Measurements from ENCODE around the gene ZNF362.

ZNF362 gene

GRCh38 chr1:33256471-33257206 lies at the start of gene ZNF362:
ZNF362 (plus strand) TSS chr1:33256492; CDS start chr1:33270575, 14,083 bp downstream.
- peak; percentile 73 to 83 (median 77) for DNase-seq

- DNase-seq, result no peak
These were observed 44.3 kb upstream of the ZNF362 start for GRCh38 chr1:33211972-33212371.

GRCh38 chr1:33219886-33220661 lies 36.2 kb upstream of the ZNF362 start:
- peak; percentile 52 to 63 (median 60) for DNase-seq

- no peak for DNase-seq
These were observed 35.5 kb upstream of the ZNF362 start for GRCh38 chr1:33220676-33221384.

GRCh38 chr1:33221385-33221758 lies 34.9 kb upstream of the ZNF362 start:
- DNase-seq, result no peak

- no peak for DNase-seq
These were observed 33.9 kb upstream of the ZNF362 start for GRCh38 chr1:33222381-33222780.

- DNase-seq, result no peak
These were observed 32.1 kb upstream of the ZNF362 start for GRCh38 chr1:33224166-33224707.

- no peak for DNase-seq
These were observed 30.7 kb upstream of the ZNF362 start for GRCh38 chr1:33225586-33225985.

GRCh38 chr1:33228935-33229487 lies 27.3 kb upstream of the ZNF362 start:
- DNase-seq, result no peak

GRCh38 chr1:33231166-33231565 lies 25.1 kb upstream of the ZNF362 start:
- DNase-seq, result no peak

- DNase-seq, result no peak
These were observed 23.6 kb upstream of the ZNF362 start for GRCh38 chr1:33232716-33233115.

- DNase-seq, result no peak
These were observed 22.2 kb upstream of the ZNF362 start for GRCh38 chr1:33234131-33234530.

- DNase-seq, result no peak
These were observed 21.7 kb upstream of the ZNF362 start for GRCh38 chr1:33234588-33234990.

- no peak for DNase-seq
These were observed 20.8 kb upstream of the ZNF362 start for GRCh38 chr1:33235521-33235920.

- DNase-seq, result no peak
These were observed 19.8 kb upstream of the ZNF362 start for GRCh38 chr1:33236498-33236897.

- no peak for DNase-seq
These were observed 18.7 kb upstream of the ZNF362 start for GRCh38 chr1:33237579-33237978.

- peak in 1 of 3 donors; percentile 18 for DNase-seq
These were observed 18.0 kb upstream of the ZNF362 start for GRCh38 chr1:33238194-33238724.

- peak; percentile 37 to 61 (median 55) for DNase-seq
These were observed 16.9 kb upstream of the ZNF362 start for GRCh38 chr1:33239410-33239809.

- no peak for DNase-seq
These were observed 14.4 kb upstream of the ZNF362 start for GRCh38 chr1:33241866-33242265.

GRCh38 chr1:33242652-33243051 lies 13.6 kb upstream of the ZNF362 start:
- no peak for DNase-seq

GRCh38 chr1:33244143-33244808 lies 12.0 kb upstream of the ZNF362 start:
- DNase-seq, result no peak

GRCh38 chr1:33244809-33245186 lies 11.5 kb upstream of the ZNF362 start:
- DNase-seq, result no peak

Measured in suppressor macrophage treated with lipopolysaccharide for 1 hour (primary cell).